Measurements from ENCODE around the gene PAK5.

PAK5 gene

DNA sequence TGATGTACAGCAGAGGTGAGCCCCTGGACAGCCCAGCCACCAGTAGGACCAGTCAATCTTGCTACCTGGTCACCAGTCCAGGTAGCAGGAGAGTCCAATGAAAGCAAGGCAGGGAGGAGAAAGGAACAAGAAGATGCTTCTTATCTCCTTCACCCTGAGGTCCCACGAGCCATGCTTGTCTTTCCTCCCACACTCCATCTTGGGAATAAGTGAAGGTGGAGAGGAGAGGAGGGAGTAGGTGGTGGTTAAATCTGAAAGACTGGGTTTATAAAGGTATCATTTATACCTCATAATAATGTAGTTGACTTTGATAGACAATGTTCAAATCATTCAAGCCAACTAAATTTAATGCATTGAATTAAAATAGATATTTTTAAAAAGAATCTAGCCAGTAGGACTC is 288.6 kb downstream of the PAK5 start:
- intact Hi-C loops (cut with DNase I; ENCODE audit: low total_unique reads), result no loop called here
- Histone ChIP-seq H3K9me3 (peaks cover 0 to 7% (median 0%) of the 10 kb centered on the region in 3 donors), H3K36me3 (no peaks in the 10 kb centered on the region), H3K4me1 (no peaks in the 10 kb centered on the region), H3K27ac (no peak overlapping the region), H3K4me3 (no peak overlapping the region), H3K27me3 (no peaks in the 10 kb centered on the region)
- no peak for DNase-seq
- TF ChIP-seq, protein P1, sequence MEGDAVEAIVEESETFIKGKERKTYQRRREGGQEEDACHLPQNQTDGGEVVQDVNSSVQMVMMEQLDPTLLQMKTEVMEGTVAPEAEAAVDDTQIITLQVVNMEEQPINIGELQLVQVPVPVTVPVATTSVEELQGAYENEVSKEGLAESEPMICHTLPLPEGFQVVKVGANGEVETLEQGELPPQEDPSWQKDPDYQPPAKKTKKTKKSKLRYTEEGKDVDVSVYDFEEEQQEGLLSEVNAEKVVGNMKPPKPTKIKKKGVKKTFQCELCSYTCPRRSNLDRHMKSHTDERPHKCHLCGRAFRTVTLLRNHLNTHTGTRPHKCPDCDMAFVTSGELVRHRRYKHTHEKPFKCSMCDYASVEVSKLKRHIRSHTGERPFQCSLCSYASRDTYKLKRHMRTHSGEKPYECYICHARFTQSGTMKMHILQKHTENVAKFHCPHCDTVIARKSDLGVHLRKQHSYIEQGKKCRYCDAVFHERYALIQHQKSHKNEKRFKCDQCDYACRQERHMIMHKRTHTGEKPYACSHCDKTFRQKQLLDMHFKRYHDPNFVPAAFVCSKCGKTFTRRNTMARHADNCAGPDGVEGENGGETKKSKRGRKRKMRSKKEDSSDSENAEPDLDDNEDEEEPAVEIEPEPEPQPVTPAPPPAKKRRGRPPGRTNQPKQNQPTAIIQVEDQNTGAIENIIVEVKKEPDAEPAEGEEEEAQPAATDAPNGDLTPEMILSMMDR (IDR thresholded peaks at IDR 0.05), result no peak

GRCh38 chr20:9543214-9543613 is 295.7 kb downstream of the PAK5 start:
- DNase-seq, result no peak
- Histone ChIP-seq H3K4me3 (no peak overlapping the region), H3K36me3 (no peaks in the 10 kb centered on the region), H3K27me3 (no peaks in the 10 kb centered on the region), H3K9me3 (no peaks in the 10 kb centered on the region), H3K4me1 (no peaks in the 10 kb centered on the region), H3K27ac (no peak overlapping the region)
- intact Hi-C loops (cut with DNase I; ENCODE audit: low total_unique reads), result no loop called here
- TF ChIP-seq, protein P1 (IDR thresholded peaks at IDR 0.05), result no peak

- intact Hi-C loops (cut with DNase I; ENCODE audit: low total_unique reads), result no loop called here
- no peak for DNase-seq
- H3K4me1 ChIP-seq, result no peaks in the 10 kb centered on the region
- H3K36me3 ChIP-seq, result no peaks in the 10 kb centered on the region
- H3K27ac ChIP-seq, result no peak overlapping the region
- TF ChIP-seq, protein P1 (IDR thresholded peaks at IDR 0.05), result no peak
- H3K4me3 ChIP-seq, result no peak overlapping the region
- H3K27me3 ChIP-seq, result no peaks in the 10 kb centered on the region
- no peaks in the 10 kb centered on the region for H3K9me3 ChIP-seq
These were observed 303.4 kb downstream of the PAK5 start for GRCh38 chr20:9535449-9535848.

DNA sequence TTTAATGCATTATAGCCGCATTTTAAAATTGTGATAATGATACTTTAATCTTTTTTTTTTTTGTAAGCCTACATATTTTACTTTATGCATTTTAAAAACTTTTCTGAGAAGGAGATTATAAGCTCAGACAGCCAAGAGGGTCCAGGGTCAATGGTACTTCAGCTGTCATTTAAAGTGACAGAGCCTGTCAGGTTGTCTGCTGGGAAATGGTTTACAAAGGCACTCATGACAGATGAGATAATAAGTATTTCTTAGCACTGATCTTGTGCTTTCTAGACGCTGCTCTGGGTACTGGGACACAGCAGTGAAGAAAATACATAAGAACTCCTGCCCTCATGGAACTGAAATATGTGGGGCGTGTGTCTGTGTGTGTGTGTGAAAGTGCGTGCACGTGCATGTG is 304.9 kb downstream of the PAK5 start:
- intact Hi-C loops (cut with DNase I; ENCODE audit: low total_unique reads), result no loop called here

DNA sequence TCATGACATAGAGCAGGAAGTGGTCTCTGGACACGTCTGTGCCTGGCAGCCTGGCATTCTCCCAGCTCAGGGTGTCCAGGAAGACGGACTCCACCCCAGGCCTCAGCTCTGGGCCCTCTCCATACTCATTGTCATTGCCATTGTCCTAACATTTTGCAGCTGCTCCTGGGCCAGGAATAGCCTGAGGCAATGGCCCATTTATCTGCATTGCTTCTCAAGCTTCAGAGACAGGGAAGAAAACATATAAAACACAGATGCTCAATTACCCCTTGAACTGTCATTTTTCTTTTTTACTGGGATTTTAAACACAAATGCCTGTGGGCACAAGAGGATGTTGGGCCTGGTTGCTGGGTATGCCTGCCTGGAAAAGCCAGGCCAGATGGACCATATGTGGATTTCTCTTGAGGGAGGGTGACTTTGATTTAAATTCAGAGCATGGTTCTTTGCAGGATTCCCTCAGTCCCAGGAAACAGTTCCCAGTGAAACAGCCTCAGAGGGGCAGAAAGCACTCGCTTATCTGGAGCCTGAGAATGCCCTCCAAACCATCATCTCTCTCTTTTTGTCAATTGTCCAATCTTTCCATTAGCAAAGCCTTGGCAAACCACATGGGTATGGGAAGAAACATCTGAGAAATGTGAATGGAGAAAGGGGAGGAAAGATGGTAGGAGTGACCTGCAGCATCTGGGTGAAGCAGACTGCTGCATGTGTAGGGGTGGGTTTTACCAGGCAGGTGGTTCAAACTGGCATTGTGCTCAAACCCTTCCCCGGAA is 306.6 kb downstream of the PAK5 start:
- no peak overlapping the region for H3K27ac ChIP-seq
- H3K36me3 ChIP-seq, result no peaks in the 10 kb centered on the region
- no peaks in the 10 kb centered on the region for H3K9me3 ChIP-seq
- no peaks in the 10 kb centered on the region for H3K4me1 ChIP-seq
- TF ChIP-seq, protein P1 (IDR thresholded peaks at IDR 0.05), result no peak
- DNase-seq, result no peak
- no peak overlapping the region for H3K4me3 ChIP-seq
- no peaks in the 10 kb centered on the region for H3K27me3 ChIP-seq
- intact Hi-C loops (cut with DNase I; ENCODE audit: low total_unique reads), result no loop called here

More for the DNA sequence above, 304.9 kb downstream of the PAK5 start:
- H3K4me3 ChIP-seq, result no peak overlapping the region
- no peaks in the 10 kb centered on the region for H3K4me1 ChIP-seq
- H3K27ac ChIP-seq, result no peak overlapping the region
- no peak for DNase-seq
- no peaks in the 10 kb centered on the region for H3K9me3 ChIP-seq
- no peaks in the 10 kb centered on the region for H3K36me3 ChIP-seq
- TF ChIP-seq, protein P1 (IDR thresholded peaks at IDR 0.05), result no peak
- no peaks in the 10 kb centered on the region for H3K27me3 ChIP-seq

Data from tibial artery (tissue), 4 donors.